Measurements from ENCODE around the gene VAMP2. TPM values are rescaled to one million over a fixed set of nuclear protein-coding genes. Genes with fewer than 3 reads are reported as not detected.
A peak's percentile ranks its signal among the peaks of the same experiment; 100 is the strongest.

Gene VAMP2
- total RNA-seq, 1 donor from 2014 or later: 117 TPM

- DNase-seq: no peak
- Mint-ChIP-seq H3K4me1 (ENCODE audit: low read depth, unreplicated experiment) (peaks cover 28% of the 10 kb centered on the region), H3K36me3 (ENCODE audit: unreplicated experiment) (no peaks in the 10 kb centered on the region), H3K9me3 (ENCODE audit: unreplicated experiment) (peaks cover 10% of the 10 kb centered on the region), H3K27me3 (ENCODE audit: unreplicated experiment) (peaks cover 9% of the 10 kb centered on the region), H3K27ac (ENCODE audit: unreplicated experiment) (no peak overlapping the region), H3K4me3 (ENCODE audit: unreplicated experiment) (no peak overlapping the region)
- TF ChIP-seq CTCF (IDR thresholded peaks at IDR 0.05; ENCODE audit: partially characterized antibody, unreplicated experiment): no peak
These were observed 3.7 kb downstream of the VAMP2 start for GRCh38 chr17:8159032-8159400.

DNA sequence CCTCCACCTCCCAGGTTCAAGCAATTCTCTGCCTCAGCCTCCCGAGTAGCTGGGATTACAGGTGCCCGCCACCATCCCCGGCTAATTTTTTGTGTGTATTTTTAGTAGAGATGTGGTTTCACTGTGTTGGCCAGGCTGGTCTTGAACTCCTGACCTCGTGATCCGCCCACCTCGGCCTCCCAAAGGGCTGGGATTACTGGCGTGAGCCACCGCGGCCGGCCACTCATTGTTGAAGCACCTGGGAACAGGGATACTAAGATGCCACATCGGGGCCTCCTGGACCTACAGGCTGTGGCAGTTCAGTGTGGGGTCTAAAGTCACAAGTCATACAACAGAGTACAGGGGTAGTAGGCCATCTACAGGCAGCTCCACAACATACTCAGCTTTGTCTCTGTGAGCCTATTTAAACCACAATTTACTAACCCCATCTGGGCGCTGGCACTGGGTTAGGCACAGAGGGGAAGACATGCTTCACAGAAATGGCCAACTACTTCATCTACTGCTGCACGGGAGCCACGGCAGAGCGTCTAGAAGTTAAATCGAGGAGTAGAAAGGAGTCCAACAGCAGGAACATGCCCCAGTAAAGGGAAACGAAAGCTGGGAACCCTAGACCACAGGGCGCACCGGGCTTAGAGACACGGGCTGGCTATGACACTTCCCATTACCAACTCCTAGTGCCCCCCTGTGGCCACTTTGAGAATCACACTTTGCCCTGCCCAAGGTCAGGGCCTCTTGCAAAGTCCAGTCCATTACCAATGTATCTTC lies 4.3 kb downstream of the VAMP2 start:
- no peak overlapping the region for H3K4me3 Mint-ChIP-seq (ENCODE audit: unreplicated experiment)
- no peaks in the 10 kb centered on the region for H3K36me3 Mint-ChIP-seq (ENCODE audit: unreplicated experiment)
- H3K27ac Mint-ChIP-seq (ENCODE audit: unreplicated experiment): peak overlapping the region; percentile 16
- peak; percentile 96 for DNase-seq
- peaks cover 29% of the 10 kb centered on the region for H3K4me1 Mint-ChIP-seq (ENCODE audit: low read depth, unreplicated experiment)
- H3K27me3 Mint-ChIP-seq (ENCODE audit: unreplicated experiment): peaks cover 14% of the 10 kb centered on the region
- H3K9me3 Mint-ChIP-seq (ENCODE audit: unreplicated experiment): peaks cover 12% of the 10 kb centered on the region
- TF ChIP-seq CTCF (IDR thresholded peaks at IDR 0.05; ENCODE audit: partially characterized antibody, unreplicated experiment): peak; percentile 89

DNA sequence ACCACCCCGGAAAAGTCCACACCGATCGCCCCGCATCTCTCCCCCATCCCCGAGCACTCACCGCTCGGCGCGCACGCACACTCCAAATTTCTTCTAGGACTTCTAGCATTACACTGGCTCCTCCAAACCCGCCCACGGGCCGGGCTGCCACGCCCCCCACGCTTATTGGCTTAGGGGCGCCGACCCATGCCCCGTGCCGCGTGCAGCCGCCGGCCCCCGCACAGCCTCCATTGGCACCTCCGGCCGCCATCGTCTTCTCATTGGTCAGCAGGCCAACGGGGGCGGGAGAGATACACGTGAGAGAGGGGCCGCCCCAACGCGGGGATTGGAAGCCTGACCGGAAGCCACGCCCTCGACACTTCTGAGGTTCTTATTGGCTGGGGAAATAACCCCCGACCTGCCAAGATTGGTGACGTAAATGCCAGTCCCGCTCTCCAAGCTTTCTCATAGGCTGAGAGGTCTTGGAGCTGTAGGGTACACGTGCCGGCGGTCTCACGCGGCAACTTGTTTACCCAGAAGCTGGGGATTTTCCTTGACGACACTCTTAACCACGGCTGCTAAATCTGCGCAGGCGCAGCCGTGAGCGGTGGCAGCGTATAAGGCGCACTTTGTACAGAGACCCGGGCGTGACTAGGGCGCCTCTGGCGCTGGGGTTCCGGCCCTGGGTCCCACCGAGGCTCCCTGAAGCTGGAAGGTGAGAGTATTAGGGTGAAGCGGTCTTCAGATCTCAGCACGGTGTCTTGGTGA lies 6.3 kb downstream of the VAMP2 start:
- Mint-ChIP-seq H3K27ac (ENCODE audit: unreplicated experiment) (no peak overlapping the region), H3K36me3 (ENCODE audit: unreplicated experiment) (no peaks in the 10 kb centered on the region), H3K4me1 (ENCODE audit: low read depth, unreplicated experiment) (peaks cover 29% of the 10 kb centered on the region), H3K4me3 (ENCODE audit: unreplicated experiment) (no peak overlapping the region), H3K9me3 (ENCODE audit: unreplicated experiment) (peaks cover 18% of the 10 kb centered on the region), H3K27me3 (ENCODE audit: unreplicated experiment) (peaks cover 18% of the 10 kb centered on the region)
- peak; percentile 99 for DNase-seq
- no peak for TF ChIP-seq CTCF (IDR thresholded peaks at IDR 0.05; ENCODE audit: partially characterized antibody, unreplicated experiment)

GRCh38 chr17:8155996-8156245 lies 6.8 kb downstream of the VAMP2 start:
- no peaks in the 10 kb centered on the region for H3K36me3 Mint-ChIP-seq (ENCODE audit: unreplicated experiment)
- H3K4me3 Mint-ChIP-seq (ENCODE audit: unreplicated experiment): no peak overlapping the region
- TF ChIP-seq CTCF (IDR thresholded peaks at IDR 0.05; ENCODE audit: partially characterized antibody, unreplicated experiment): no peak
- peaks cover 17% of the 10 kb centered on the region for H3K9me3 Mint-ChIP-seq (ENCODE audit: unreplicated experiment)
- H3K4me1 Mint-ChIP-seq (ENCODE audit: low read depth, unreplicated experiment): peaks cover 25% of the 10 kb centered on the region
- DNase-seq: no peak
- H3K27me3 Mint-ChIP-seq (ENCODE audit: unreplicated experiment): peaks cover 17% of the 10 kb centered on the region
- H3K27ac Mint-ChIP-seq (ENCODE audit: unreplicated experiment): no peak overlapping the region
